GM12878 (cell line): Measurements from ENCODE around the gene FAM167B. TPM values are rescaled to one million over a fixed set of nuclear protein-coding genes. Genes with fewer than 3 reads are reported as not detected.

Source experiments
- CBFB ChIP-seq: IDR thresholded peaks from 2 replicates; pipeline ENCODE4 v1.6.1; 2016; ENCODE audit warnings: antibody characterized with exemption, low read depth
- HSF1 ChIP-seq: fragments of 150-350 bp; IDR thresholded peaks from 2 replicates; pipeline ENCODE4 v1.6.1; 2014; ENCODE audit warnings: mild to moderate bottlenecking, low read depth, low read length
- IKZF2 ChIP-seq, 2 experiments: fragments of 450-650 bp; IDR thresholded peaks; 2 replicates each; pipeline ENCODE4 v1.6.1; 2017; ENCODE audit warnings: mild to moderate bottlenecking in 2 of 2, moderate library complexity in 2 of 2
- KLF5 ChIP-seq: fragments of 450-650 bp; IDR thresholded peaks from 2 replicates; pipeline ENCODE4 v1.6.1; 2014; ENCODE audit warnings: mild to moderate bottlenecking; ENCODE audit not compliant: partially characterized antibody
- NBN ChIP-seq: fragments of 450-650 bp; IDR thresholded peaks from 2 replicates; pipeline ENCODE4 v1.6.1; 2016
- SMC3 ChIP-seq: IDR thresholded peaks from 2 replicates; pipeline ENCODE4 v1.6.1; 2011; ENCODE audit warnings: low read length, improper control_type of control experiment, borderline replicate concordance
- SREBF1 ChIP-seq: IDR thresholded peaks from 2 replicates; pipeline ENCODE4 v1.6.1; 2012; ENCODE audit warnings: mild to moderate bottlenecking, low read length
- STAT3 ChIP-seq: IDR thresholded peaks from 2 replicates; pipeline ENCODE4 v1.6.1; 2011; ENCODE audit warnings: low read depth, low read length, improper control_type of control experiment
- TCF12 ChIP-seq: IDR thresholded peaks from 2 replicates; pipeline ENCODE4 v1.6.1; 2011; ENCODE audit warnings: low read depth, mild to moderate bottlenecking, low read length
- WRNIP1 ChIP-seq: IDR thresholded peaks from 2 replicates; pipeline ENCODE4 v1.6.1; 2011; ENCODE audit warnings: low read depth, low read length, improper control_type of control experiment, borderline replicate concordance
- ZBTB33 ChIP-seq: fragments of 450-650 bp; IDR thresholded peaks from 2 replicates; pipeline ENCODE4 v1.6.1; 2017; ENCODE audit warnings: mild to moderate bottlenecking
- ZNF622 ChIP-seq: fragments of 450-650 bp; IDR thresholded peaks from 2 replicates; pipeline ENCODE4 v1.6.1; 2017; ENCODE audit warnings: mild to moderate bottlenecking, inconsistent platforms
- ZSCAN29 ChIP-seq: fragments of 450-650 bp; IDR thresholded peaks from 2 replicates; pipeline ENCODE4 v1.6.1; 2017; ENCODE audit warnings: mild to moderate bottlenecking, moderate library complexity
- polyA plus RNA-seq, 11 experiments: library from polyadenylated mRNA; depleted of rRNA in 4 of 11; unstranded in 6 of 11; stranded (reverse) in 5 of 11; fragments of >200 nt; fragmentation: Nextera tagmentation in 4 of 11; fragmentation: Illumina TruSeq in 1 of 11; extraction: Ambion mirVana in 4 of 11; extraction: Trizol in 1 of 11; gene quantifications; 1 replicate in 1 of 11; 2 replicates in 10 of 11; pipeline versions ENCODE4 v1.2.1 to v1.2.3, GENCODE V29; 2011 to 2016; ENCODE audit warnings: inconsistent platforms in 2 of 11, missing spikeins in 2 of 11, low read depth in 1 of 11
- total RNA-seq, 4 experiments: library from RNA; depleted of rRNA in 3 of 4; stranded (reverse); fragments of >200 nt in 3 of 4; fragmentation: Illumina TruSeq in 1 of 4; extraction: Trizol in 1 of 4; gene quantifications; 2 replicates each; pipeline versions ENCODE4 v1.2.1 to v1.2.3, GENCODE V29; 2013 to 2021
- TF ChIP-seq, protein P1 (sequence below): fragments of 450-650 bp; IDR thresholded peaks from 2 replicates; pipeline ENCODE4 v1.6.1; 2018; ENCODE audit warnings: borderline replicate concordance, mild to moderate bottlenecking; ENCODE audit not compliant: partially characterized antibody
- TF ChIP-seq, protein P2 (sequence below): fragments of 450-650 bp; IDR thresholded peaks from 2 replicates; pipeline ENCODE4 v1.6.1; 2017; ENCODE audit warnings: borderline replicate concordance
- TF ChIP-seq, protein P3 (sequence below): fragments of 450-650 bp; IDR thresholded peaks from 2 replicates; pipeline ENCODE4 v1.6.1; 2014; ENCODE audit warnings: mild to moderate bottlenecking
- TF ChIP-seq, protein P4 (sequence below): fragments of 150-350 bp; IDR thresholded peaks from 2 replicates; pipeline ENCODE4 v1.6.1; 2016; ENCODE audit warnings: low read depth, low read length

FAM167B gene
- total and polyA plus RNA-seq, 10 of the 15 experiments (the other 5 are each of a cell fraction or from before 2014, with no cell fraction given): 0.07 to 1.2 (median 0.36) TPM; not detected in 2

DNA sequence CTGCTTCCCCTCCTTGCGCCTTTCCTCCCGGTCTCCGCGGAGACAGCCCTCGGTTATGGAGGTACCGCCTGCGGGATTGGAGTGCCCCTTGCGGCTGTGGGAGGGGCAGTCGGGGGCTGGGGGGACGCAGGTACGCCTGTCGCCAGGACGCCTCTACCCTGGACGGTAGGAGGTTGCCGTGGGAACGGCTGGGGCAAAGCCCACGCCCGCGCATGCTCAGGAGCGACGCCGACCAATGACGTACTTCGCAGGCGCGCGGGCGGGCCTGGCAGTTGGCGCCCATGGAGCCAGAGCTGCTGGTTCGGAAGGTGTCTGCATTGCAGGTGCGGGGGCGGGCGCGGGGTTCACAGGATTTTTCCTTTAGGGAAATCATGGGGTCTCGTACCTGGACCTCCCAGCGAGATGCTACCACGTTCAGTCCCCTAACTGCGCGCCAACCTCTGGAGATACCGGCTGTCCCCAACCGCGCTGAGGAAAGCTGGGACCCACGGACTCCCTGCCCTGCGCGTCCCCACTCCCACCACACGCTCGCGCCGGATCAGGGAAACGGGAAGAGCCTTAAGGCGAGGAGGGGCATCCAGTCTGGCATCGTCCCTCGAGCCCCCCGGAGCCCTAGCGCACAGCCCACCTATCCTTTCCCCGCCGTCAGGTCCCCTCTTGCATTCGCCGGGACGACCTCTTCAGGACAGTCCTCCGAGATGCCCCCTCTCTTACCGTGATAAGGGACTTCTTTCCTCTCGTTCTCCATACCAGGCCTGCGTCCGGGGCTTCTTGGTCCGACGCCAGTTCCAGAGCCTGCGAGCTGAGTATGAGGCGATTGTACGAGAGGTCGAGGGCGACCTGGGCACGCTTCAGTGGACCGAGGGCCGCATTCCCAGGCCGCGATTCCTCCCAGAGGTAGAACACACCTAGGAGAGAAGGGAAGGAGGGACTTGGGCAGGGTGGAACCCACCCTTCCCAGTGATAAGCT, 41.3 kb upstream of the FAM167B start, which contains the start of gene IQCC (continued):
- TF ChIP-seq, protein P1, sequence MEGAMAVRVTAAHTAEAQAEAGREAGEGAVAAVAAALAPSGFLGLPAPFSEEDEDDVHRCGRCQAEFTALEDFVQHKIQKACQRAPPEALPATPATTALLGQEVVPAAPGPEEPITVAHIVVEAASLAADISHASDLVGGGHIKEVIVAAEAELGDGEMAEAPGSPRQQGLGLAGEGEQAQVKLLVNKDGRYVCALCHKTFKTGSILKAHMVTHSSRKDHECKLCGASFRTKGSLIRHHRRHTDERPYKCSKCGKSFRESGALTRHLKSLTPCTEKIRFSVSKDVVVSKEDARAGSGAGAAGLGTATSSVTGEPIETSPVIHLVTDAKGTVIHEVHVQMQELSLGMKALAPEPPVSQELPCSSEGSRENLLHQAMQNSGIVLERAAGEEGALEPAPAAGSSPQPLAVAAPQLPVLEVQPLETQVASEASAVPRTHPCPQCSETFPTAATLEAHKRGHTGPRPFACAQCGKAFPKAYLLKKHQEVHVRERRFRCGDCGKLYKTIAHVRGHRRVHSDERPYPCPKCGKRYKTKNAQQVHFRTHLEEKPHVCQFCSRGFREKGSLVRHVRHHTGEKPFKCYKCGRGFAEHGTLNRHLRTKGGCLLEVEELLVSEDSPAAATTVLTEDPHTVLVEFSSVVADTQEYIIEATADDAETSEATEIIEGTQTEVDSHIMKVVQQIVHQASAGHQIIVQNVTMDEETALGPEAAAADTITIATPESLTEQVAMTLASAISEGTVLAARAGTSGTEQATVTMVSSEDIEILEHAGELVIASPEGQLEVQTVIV: no peak
- TF ChIP-seq, protein P2, sequence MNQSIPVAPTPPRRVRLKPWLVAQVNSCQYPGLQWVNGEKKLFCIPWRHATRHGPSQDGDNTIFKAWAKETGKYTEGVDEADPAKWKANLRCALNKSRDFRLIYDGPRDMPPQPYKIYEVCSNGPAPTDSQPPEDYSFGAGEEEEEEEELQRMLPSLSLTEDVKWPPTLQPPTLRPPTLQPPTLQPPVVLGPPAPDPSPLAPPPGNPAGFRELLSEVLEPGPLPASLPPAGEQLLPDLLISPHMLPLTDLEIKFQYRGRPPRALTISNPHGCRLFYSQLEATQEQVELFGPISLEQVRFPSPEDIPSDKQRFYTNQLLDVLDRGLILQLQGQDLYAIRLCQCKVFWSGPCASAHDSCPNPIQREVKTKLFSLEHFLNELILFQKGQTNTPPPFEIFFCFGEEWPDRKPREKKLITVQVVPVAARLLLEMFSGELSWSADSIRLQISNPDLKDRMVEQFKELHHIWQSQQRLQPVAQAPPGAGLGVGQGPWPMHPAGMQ: no peak
- no peak for TF ChIP-seq ZNF622
- TF ChIP-seq, protein P3, sequence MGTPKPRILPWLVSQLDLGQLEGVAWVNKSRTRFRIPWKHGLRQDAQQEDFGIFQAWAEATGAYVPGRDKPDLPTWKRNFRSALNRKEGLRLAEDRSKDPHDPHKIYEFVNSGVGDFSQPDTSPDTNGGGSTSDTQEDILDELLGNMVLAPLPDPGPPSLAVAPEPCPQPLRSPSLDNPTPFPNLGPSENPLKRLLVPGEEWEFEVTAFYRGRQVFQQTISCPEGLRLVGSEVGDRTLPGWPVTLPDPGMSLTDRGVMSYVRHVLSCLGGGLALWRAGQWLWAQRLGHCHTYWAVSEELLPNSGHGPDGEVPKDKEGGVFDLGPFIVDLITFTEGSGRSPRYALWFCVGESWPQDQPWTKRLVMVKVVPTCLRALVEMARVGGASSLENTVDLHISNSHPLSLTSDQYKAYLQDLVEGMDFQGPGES: no peak
- TF ChIP-seq ZSCAN29: no peak
- TF ChIP-seq HSF1: no peak
- no peak for TF ChIP-seq WRNIP1
- no peak for TF ChIP-seq TCF12
- no peak for TF ChIP-seq ZBTB33
- no peak for TF ChIP-seq SREBF1
- TF ChIP-seq, protein P4, sequence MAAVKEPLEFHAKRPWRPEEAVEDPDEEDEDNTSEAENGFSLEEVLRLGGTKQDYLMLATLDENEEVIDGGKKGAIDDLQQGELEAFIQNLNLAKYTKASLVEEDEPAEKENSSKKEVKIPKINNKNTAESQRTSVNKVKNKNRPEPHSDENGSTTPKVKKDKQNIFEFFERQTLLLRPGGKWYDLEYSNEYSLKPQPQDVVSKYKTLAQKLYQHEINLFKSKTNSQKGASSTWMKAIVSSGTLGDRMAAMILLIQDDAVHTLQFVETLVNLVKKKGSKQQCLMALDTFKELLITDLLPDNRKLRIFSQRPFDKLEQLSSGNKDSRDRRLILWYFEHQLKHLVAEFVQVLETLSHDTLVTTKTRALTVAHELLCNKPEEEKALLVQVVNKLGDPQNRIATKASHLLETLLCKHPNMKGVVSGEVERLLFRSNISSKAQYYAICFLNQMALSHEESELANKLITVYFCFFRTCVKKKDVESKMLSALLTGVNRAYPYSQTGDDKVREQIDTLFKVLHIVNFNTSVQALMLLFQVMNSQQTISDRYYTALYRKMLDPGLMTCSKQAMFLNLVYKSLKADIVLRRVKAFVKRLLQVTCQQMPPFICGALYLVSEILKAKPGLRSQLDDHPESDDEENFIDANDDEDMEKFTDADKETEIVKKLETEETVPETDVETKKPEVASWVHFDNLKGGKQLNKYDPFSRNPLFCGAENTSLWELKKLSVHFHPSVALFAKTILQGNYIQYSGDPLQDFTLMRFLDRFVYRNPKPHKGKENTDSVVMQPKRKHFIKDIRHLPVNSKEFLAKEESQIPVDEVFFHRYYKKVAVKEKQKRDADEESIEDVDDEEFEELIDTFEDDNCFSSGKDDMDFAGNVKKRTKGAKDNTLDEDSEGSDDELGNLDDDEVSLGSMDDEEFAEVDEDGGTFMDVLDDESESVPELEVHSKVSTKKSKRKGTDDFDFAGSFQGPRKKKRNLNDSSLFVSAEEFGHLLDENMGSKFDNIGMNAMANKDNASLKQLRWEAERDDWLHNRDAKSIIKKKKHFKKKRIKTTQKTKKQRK: no peak
- TF ChIP-seq IKZF2 (IDR thresholded peaks at IDR 0.05): 0 out of 4 replicates have a peak, but pooled peaks of 1 of the 2 experiments have one; percentile 11
- no peak for TF ChIP-seq STAT3
- TF ChIP-seq NBN: 0 out of 2 replicates have a peak, but pooled peaks have one; percentile 62
- peak; percentile 31 for TF ChIP-seq KLF5
- no peak for TF ChIP-seq CBFB
- peak; percentile 16; the same call in 1 of the 2 replicates for TF ChIP-seq SMC3
